Amygdala (tissue), 56 donors: Measurements from ENCODE around the gene LSM14A.

Experiments used
- DNase-seq, 56 donors: peaks; one replicate each; lab custom pipeline; 2025; lab: John Stamatoyannopoulos, UW

LSM14A gene

DNA sequence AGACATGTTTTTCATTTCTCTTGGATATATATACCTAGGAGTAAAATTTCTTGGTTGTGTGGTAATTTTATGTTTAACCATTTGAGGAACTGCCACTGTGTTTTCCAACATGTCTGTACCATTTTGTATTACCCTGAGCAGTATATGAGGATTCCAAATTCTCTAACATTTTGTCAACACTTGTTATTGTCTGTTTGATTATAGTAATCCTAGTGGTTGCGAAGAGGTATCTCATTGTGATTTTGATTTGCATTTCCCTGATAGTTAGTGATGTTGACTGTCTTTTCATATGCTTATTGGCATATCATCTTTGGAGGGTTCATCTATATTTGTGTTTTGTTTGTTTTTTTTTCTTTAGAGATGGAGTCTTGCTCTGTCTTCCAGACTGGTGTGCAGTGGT, 103.4 kb downstream of the LSM14A start:
- no peak for DNase-seq

DNA sequence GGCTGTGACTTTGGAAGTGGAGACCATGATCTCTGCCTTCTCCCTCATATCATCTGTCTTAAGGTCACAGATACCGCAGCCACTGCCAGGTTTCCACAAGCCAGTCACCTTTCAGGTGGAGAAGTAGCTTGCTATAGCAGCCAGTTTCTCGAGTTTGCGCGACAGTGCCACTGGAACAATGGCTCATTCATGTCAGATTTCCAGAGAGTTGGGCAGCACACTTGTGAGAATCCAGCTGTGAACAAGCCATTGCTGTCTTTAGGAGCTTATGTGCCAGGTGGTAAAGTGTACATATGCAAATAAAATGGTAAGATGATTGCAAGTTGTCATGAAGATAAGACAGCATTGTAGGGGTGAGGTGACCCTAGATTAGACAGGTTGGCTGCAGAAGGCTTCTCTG, 104.3 kb downstream of the LSM14A start:
- peak in 18 of 56 donors; percentile 5 to 69 (median 28) for DNase-seq

DNA sequence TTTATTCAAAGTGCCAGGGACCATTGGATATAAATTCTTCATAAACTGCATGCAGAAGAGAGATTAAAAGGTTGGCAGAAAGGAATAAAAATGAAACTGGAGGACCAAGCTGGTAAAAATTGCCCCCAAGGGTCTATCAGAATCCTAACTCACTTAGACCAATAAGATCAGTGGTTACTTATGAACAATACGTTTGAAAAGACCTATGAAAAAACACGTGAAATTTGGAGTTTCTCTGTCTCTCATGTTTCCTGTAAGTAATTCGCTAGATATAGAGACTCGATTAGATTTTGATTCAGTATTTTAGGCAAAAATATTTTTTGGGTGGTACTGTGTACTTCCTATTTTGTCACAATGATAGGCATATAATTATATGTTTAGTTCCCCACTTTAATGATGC, 104.9 kb downstream of the LSM14A start:
- no peak for DNase-seq

DNA sequence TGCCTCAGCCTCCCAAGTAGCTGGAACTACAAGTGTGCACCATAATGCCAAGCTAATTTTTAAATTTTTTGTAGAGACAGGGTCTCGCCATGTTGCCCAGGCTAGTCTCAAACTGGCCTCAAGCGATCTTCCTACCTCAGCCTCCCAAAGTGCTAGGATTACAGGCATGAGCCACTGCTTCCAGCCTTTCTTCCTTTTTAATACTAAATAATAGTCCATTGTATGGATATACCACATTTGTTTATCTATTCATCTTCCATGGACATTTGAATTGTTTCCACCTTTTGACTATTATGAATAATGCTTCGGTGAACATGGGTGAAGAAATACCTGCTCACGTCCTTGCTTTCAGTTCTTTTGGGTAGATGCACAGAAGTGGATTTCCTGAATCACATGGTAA, 106.5 kb downstream of the LSM14A start:
- DNase-seq = no peak
